GM12878 (cell line): ENCODE data around the gene CALR. TPM values are rescaled to one million over a fixed set of nuclear protein-coding genes. Genes with fewer than 3 reads are reported as not detected.
A peak's percentile ranks its signal among the peaks of the same experiment; 100 is the strongest.
"Not testable (repeated sequence)": the region's sequence is repeated elsewhere in the genome, so short reads cannot be mapped to it uniquely, and the experiment has no call there.

Source experiments
- ATAC-seq: fragments of 200-7000 bp; cut with Tn5 transposase; 3 replicates; pipeline ENCODE4 v1.9.1; 2020; ENCODE audit warnings: mild to moderate bottlenecking, moderate library complexity
- BruUV-seq: library from RNA; stranded (reverse); fragments of 400-500 nt; replicated peaks from 2 replicates; lab custom pipeline; 2021; lab: Mats Ljungman, UMichigan
- CTCF ChIA-PET: fragments of 300-600 bp; sonication (Branson Sonifier 250); formaldehyde crosslinking; extraction: SDS; loops from one replicate; lab custom pipeline; 2021; ENCODE audit warnings: inconsistent platforms; lab: Yijun Ruan, JAX
- POLR2A ChIA-PET: fragments of 350-600 bp; formaldehyde crosslinking; extraction: SDS; loops from one replicate; lab custom pipeline; 2021; ENCODE audit warnings: inconsistent platforms; lab: Charles Lee
- RAD21 ChIA-PET: fragments of 300-600 bp; sonication (Branson Sonifier 250); formaldehyde crosslinking; loops from one replicate; lab custom pipeline; 2023; ENCODE audit warnings: antibody characterized with exemption; ENCODE audit not compliant: unreplicated experiment; lab: Charles Lee
- SMC1A ChIA-PET: fragments of 300-600 bp; sonication (Branson Sonifier 250); formaldehyde crosslinking; loops from one replicate; lab custom pipeline; 2023; ENCODE audit not compliant: unreplicated experiment, uncharacterized antibody; lab: Charles Lee
- DNase-seq: peaks from one replicate; pipeline ENCODE4 v3.0.0-alpha.2; 2011; ENCODE audit warnings: low read depth, low spot score
- FAIRE-seq: peaks from 3 replicates; lab custom pipeline; 2011; peaks lifted over from hg19 to GRCh38; lab: Jason Lieb, UNC
- H2AFZ ChIP-seq: 2 replicates; pipeline ENCODE4 v1.6.0; 2011; ENCODE audit warnings: low read depth, low read length, control low read depth; ENCODE audit not compliant: control insufficient read depth
- H3K27ac ChIP-seq: 2 replicates; pipeline ENCODE4 v1.5.1; 2011; ENCODE audit warnings: control low read depth; ENCODE audit not compliant: control insufficient read depth, insufficient read depth
- H3K27me3 ChIP-seq, 2 experiments: replicated peaks in 1 of 2; 2 replicates each; pipeline versions ENCODE4 v1.6.0 to v1.6.1; 2011; ENCODE audit warnings: low read length in 1 of 2; ENCODE audit not compliant: control insufficient read depth in 2 of 2, insufficient read depth in 2 of 2
- H3K36me3 ChIP-seq, 2 experiments: 2 replicates each; pipeline ENCODE4 v1.5.1; 2011; ENCODE audit warnings: low read length in 1 of 2; ENCODE audit not compliant: control insufficient read depth in 2 of 2, insufficient read depth in 2 of 2
- H3K4me1 ChIP-seq: 2 replicates; pipeline ENCODE4 v1.6.1; 2011; ENCODE audit warnings: mild to moderate bottlenecking, low read length, moderate library complexity, mixed read lengths; ENCODE audit not compliant: control insufficient read depth, insufficient read depth
- H3K4me2 ChIP-seq: 2 replicates; pipeline ENCODE4 v1.6.0; 2011; ENCODE audit warnings: control low read depth; ENCODE audit not compliant: control insufficient read depth, insufficient read depth
- H3K4me3 ChIP-seq: fragments of 200-600 bp; sonication (generic); 2 replicates; pipeline ENCODE4 v1.5.1; 2016
- H3K79me2 ChIP-seq: 2 replicates; pipeline ENCODE4 v1.6.0; 2011; ENCODE audit warnings: low read length; ENCODE audit not compliant: control insufficient read depth, insufficient read depth
- H3K9ac ChIP-seq: 2 replicates; pipeline ENCODE4 v1.8.0; 2011; ENCODE audit warnings: low read length, control low read depth, mixed read lengths; ENCODE audit not compliant: control insufficient read depth, insufficient read depth
- H3K9me3 ChIP-seq: replicated peaks from 3 replicates; pipeline ENCODE4 v1.5.1; 2011; ENCODE audit warnings: mild to moderate bottlenecking, low read length; ENCODE audit not compliant: control insufficient read depth, insufficient read depth
- H4K20me1 ChIP-seq: 2 replicates; pipeline ENCODE4 v1.6.0; 2011; ENCODE audit not compliant: control insufficient read depth, insufficient read depth
- BCL3 ChIP-seq: IDR thresholded peaks from 2 replicates; pipeline ENCODE4 v1.6.1; 2011; ENCODE audit warnings: borderline replicate concordance, low read depth, mild to moderate bottlenecking, moderate library complexity, low read length; ENCODE audit not compliant: insufficient read depth, poor library complexity, severe bottlenecking
- HSF1 ChIP-seq: fragments of 150-350 bp; IDR thresholded peaks from 2 replicates; pipeline ENCODE4 v1.6.1; 2014; ENCODE audit warnings: mild to moderate bottlenecking, low read depth, low read length
- NFIC ChIP-seq: IDR thresholded peaks from 2 replicates; pipeline ENCODE4 v1.6.1; 2012; ENCODE audit warnings: low read depth, mild to moderate bottlenecking, inconsistent platforms, low read length, moderate library complexity
- POLR2A ChIP-seq: IDR thresholded peaks from 2 replicates; pipeline ENCODE4 v1.6.1; 2011; ENCODE audit warnings: low read depth, mild to moderate bottlenecking, low read length
- RUNX3 ChIP-seq: IDR thresholded peaks from 2 replicates; pipeline ENCODE4 v1.6.1; 2012; ENCODE audit warnings: low read length, inconsistent platforms
- SIN3A ChIP-seq: IDR thresholded peaks from 2 replicates; pipeline ENCODE4 v1.6.1; 2012; ENCODE audit warnings: low read depth, low read length, improper control_type of control experiment
- ZNF384 ChIP-seq: IDR thresholded peaks from 2 replicates; pipeline ENCODE4 v1.6.1; 2012; ENCODE audit warnings: low read depth, mild to moderate bottlenecking, low read length, improper control_type of control experiment, borderline replicate concordance
- WGBS: methylation state at CpG from one replicate; pipeline ENCODE4 v1.1.6; 2016; ENCODE audit warnings: low lambda C conversion rate; ENCODE audit not compliant: insufficient replicate concordance, insufficient coverage; ENCODE audit errors: missing lambda C conversion rate; 5-methylcytosine and 5-hydroxymethylcytosine counted together
- in situ Hi-C: fragments of 300-500 bp; cut with MboI; formaldehyde crosslinking; loops from 9 replicates; pipeline ENCODE4 v1.14.3; 2018; ENCODE audit warnings: mixed read lengths
- intact Hi-C: fragments of 100-400 bp; cut with micrococcal nuclease; formaldehyde crosslinking; loops from one replicate; pipeline ENCODE4 v1.14.2; 2022; ENCODE audit not compliant: unreplicated experiment
- polyA plus RNA-seq, 11 experiments: library from polyadenylated mRNA; depleted of rRNA in 4 of 11; unstranded in 6 of 11; stranded (reverse) in 5 of 11; fragments of >200 nt; fragmentation: Nextera tagmentation in 4 of 11; fragmentation: Illumina TruSeq in 1 of 11; extraction: Ambion mirVana in 4 of 11; extraction: Trizol in 1 of 11; gene quantifications; 1 replicate in 1 of 11; 2 replicates in 10 of 11; pipeline versions ENCODE4 v1.2.1 to v1.2.3, GENCODE V29; 2011 to 2016; ENCODE audit warnings: inconsistent platforms in 2 of 11, missing spikeins in 2 of 11, low read depth in 1 of 11
- total RNA-seq, 4 experiments: library from RNA; depleted of rRNA in 3 of 4; stranded (reverse); fragments of >200 nt in 3 of 4; fragmentation: Illumina TruSeq in 1 of 4; extraction: Trizol in 1 of 4; gene quantifications; 2 replicates each; pipeline versions ENCODE4 v1.2.1 to v1.2.3, GENCODE V29; 2013 to 2021

Gene CALR
- total and polyA plus RNA-seq, 10 of the 15 experiments (the other 5 are each of a cell fraction or from before 2014, with no cell fraction given), result 202 to 1,451 (median 749) TPM

GRCh38 chr19:12913011-12913561, 25.3 kb upstream of the CALR start (continued):
- no peak for TF ChIP-seq ZNF384
- no peak for TF ChIP-seq NFIC
- TF ChIP-seq BCL3, result no peak
- no peak for TF ChIP-seq HSF1

- Histone ChIP-seq H3K79me2 (no peaks in the 10 kb centered on the region), H3K9ac (no peak overlapping the region), H3K27ac (no peak overlapping the region), H3K4me3 (no peak overlapping the region), H3K4me1 (peaks cover 10% of the 10 kb centered on the region), H3K27me3 (no peaks in the 10 kb centered on the region), H2AFZ (peak overlapping the region; percentile 40), H4K20me1 (no peaks in the 10 kb centered on the region), H3K9me3 (no peaks in the 10 kb centered on the region; the same call in 2 of the 3 replicates), H3K4me2 (no peak overlapping the region), H3K36me3 (no peaks in the 10 kb centered on the region)
- FAIRE-seq (peak; percentile 23), ATAC-seq (peak; percentile 64; the same call in 2 of the 3 replicates), DNase-seq (no peak)
- TF ChIP-seq POLR2A (peak; percentile 68), SIN3A (no peak), RUNX3 (0 out of 2 replicates have a peak, but pooled peaks have one; percentile 42)
- WGBS, result 21% methylated on average over 12 of the region's 12 CpGs
- intact Hi-C loops (no loop called here), in situ Hi-C loops (no loop called here)
- ChIA-PET SMC1A (interaction anchor here (0.9 to 1.8 kb wide), 2 partner anchors 15 to 25 kb away, joined by 5 read pairs; no protein-coding TSS in a partner anchor), RAD21 (interaction anchor here (0.6 kb wide), 1 partner anchor 14 kb away, joined by 4 read pairs; no protein-coding TSS in a partner anchor), CTCF (interaction anchor here (1.5 to 4.8 kb wide), 4 partner anchors 13 to 180 kb away, joined by 3 to 23 read pairs (median 10); no protein-coding TSS in a partner anchor), POLR2A (interaction anchor here (1.0 to 2.4 kb wide), 3 partner anchors 12 to 47 kb away, joined by 4 to 8 read pairs (median 6); partner anchors contain the start of gene FARSA)
- no TSS peak for BruUV-seq
Observed at GRCh38 chr19:12913851-12914690, 24.3 kb upstream of the CALR start.

GRCh38 chr19:12915860-12916259, 22.5 kb upstream of the CALR start:
- H3K27ac ChIP-seq, H3K36me3 ChIP-seq, H3K27me3 ChIP-seq, H3K4me3 ChIP-seq, H3K9ac ChIP-seq, intact Hi-C loops, H4K20me1 ChIP-seq, H3K4me1 ChIP-seq, ATAC-seq, H3K9me3 ChIP-seq, BruUV-seq, H2AFZ ChIP-seq, H3K4me2 ChIP-seq, H3K79me2 ChIP-seq, in situ Hi-C loops, FAIRE-seq, DNase-seq: not testable (repeated sequence)
- ChIA-PET CTCF (interaction anchor here (1.2 to 4.8 kb wide), 4 partner anchors 15 to 178 kb away, joined by 3 to 23 read pairs (median 6); no protein-coding TSS in a partner anchor), POLR2A (interaction anchor here (0.7 to 2.4 kb wide), 2 partner anchors 18 to 35 kb away, joined by 4 to 8 read pairs; partner anchors contain the start of gene FARSA), SMC1A (interaction anchor here (1.2 kb wide), 1 partner anchor 8 kb away, joined by 3 read pairs; no protein-coding TSS in a partner anchor), RAD21 (interaction anchor here (1.3 kb wide), 1 partner anchor 25 kb away, joined by 3 read pairs; the partner anchor contains the start of gene GCDH)
- 79% methylated on average over 4 of the region's 4 CpGs for WGBS
